ENCODE results near the gene EXD3.

DNA sequence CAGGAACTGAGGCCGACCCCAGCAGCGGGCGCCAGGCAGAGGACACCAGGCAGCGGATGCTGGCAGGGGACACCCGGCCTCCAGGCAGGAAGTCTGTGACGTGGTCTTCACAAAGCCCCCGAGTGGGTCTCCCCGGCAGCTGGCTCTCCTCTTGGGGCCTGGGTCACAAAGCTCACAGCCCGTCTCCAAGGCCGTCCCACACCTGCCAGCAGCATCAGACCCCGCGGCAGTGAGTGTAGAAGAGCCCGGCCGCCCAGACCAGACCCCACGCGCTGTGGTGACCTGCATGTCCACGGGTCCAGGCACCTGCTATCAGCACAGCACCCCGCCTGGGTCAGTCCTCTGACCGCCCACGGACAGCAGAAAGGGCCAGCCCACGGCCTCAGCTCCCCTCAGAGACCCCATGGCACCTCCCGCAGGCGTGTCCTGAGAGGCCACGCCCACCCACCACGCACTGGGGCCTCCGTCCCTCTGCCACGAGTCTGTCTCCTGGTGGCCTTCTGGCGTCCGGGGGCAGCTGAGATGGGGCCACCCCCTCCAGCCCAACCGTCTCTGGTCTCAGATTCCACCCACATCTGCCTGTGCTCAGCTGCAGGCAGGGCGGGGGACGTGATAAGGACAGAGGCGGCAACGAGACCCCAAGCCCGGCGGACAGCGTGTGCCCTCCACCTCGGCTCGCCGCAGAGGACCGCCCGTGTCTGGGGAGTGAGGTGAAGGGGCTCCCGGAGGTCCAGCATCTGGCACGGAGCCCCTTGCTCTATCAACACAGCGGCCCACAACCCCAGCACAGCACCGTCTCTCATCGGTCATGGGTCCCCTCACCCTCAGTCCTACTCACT, 34.2 kb downstream of the EXD3 start:
- TF ChIP-seq, protein P1, sequence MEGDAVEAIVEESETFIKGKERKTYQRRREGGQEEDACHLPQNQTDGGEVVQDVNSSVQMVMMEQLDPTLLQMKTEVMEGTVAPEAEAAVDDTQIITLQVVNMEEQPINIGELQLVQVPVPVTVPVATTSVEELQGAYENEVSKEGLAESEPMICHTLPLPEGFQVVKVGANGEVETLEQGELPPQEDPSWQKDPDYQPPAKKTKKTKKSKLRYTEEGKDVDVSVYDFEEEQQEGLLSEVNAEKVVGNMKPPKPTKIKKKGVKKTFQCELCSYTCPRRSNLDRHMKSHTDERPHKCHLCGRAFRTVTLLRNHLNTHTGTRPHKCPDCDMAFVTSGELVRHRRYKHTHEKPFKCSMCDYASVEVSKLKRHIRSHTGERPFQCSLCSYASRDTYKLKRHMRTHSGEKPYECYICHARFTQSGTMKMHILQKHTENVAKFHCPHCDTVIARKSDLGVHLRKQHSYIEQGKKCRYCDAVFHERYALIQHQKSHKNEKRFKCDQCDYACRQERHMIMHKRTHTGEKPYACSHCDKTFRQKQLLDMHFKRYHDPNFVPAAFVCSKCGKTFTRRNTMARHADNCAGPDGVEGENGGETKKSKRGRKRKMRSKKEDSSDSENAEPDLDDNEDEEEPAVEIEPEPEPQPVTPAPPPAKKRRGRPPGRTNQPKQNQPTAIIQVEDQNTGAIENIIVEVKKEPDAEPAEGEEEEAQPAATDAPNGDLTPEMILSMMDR (IDR thresholded peaks at IDR 0.05; ENCODE audit: insufficient read depth, low read length): no peak
- TF ChIP-seq GABPA (IDR thresholded peaks at IDR 0.05; ENCODE audit: low read depth) (no peak), POLR2AphosphoS5 (IDR thresholded peaks at IDR 0.05; ENCODE audit: low read depth) (no peak)
- TF ChIP-seq, protein P2, sequence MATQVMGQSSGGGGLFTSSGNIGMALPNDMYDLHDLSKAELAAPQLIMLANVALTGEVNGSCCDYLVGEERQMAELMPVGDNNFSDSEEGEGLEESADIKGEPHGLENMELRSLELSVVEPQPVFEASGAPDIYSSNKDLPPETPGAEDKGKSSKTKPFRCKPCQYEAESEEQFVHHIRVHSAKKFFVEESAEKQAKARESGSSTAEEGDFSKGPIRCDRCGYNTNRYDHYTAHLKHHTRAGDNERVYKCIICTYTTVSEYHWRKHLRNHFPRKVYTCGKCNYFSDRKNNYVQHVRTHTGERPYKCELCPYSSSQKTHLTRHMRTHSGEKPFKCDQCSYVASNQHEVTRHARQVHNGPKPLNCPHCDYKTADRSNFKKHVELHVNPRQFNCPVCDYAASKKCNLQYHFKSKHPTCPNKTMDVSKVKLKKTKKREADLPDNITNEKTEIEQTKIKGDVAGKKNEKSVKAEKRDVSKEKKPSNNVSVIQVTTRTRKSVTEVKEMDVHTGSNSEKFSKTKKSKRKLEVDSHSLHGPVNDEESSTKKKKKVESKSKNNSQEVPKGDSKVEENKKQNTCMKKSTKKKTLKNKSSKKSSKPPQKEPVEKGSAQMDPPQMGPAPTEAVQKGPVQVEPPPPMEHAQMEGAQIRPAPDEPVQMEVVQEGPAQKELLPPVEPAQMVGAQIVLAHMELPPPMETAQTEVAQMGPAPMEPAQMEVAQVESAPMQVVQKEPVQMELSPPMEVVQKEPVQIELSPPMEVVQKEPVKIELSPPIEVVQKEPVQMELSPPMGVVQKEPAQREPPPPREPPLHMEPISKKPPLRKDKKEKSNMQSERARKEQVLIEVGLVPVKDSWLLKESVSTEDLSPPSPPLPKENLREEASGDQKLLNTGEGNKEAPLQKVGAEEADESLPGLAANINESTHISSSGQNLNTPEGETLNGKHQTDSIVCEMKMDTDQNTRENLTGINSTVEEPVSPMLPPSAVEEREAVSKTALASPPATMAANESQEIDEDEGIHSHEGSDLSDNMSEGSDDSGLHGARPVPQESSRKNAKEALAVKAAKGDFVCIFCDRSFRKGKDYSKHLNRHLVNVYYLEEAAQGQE (IDR thresholded peaks at IDR 0.05; ENCODE audit: insufficient replicate concordance, low read depth): no peak

Measured in HL-60 (cell line).